ENCODE results near the gene LRFN2. TPM values are rescaled to one million over a fixed set of nuclear protein-coding genes. Genes with fewer than 3 reads are reported as not detected.

LRFN2 gene
- total RNA-seq, 1 donor: not detected

DNA sequence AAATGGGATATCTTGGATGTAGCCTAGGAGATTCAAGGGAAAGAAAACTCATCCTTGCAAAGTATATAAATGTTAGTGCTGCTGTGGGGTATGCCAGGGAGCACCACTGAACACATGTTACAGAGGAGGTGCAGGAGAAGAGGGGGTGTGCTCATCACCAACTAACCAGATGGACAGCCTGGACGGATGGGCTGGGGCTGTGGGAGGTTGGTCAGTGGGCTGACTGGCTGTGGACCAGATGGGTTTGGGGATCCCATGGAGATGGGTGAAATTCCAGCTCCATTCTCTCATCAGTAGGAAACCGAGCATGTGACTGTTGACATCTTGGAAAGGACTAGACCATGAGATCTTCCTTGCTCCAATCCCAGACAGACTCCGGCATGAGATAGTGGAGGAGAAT, 201.0 kb downstream of the LRFN2 start:
- Histone ChIP-seq H3K4me3 (ENCODE audit: insufficient read depth, low read length) (no peak overlapping the region), H3K4me1 (ENCODE audit: insufficient read depth, low read length) (no peaks in the 10 kb centered on the region), H3K27me3 (ENCODE audit: insufficient read depth, low read length) (no peaks in the 10 kb centered on the region), H3K4me2 (ENCODE audit: insufficient read depth, low read length) (no peak overlapping the region), H3K36me3 (ENCODE audit: insufficient read depth, low read length) (no peaks in the 10 kb centered on the region), H4K20me1 (ENCODE audit: insufficient read depth, low read length) (no peaks in the 10 kb centered on the region), H2AFZ (ENCODE audit: low read length) (no peak overlapping the region), H3K9me3 (ENCODE audit: low read depth, low read length) (no peaks in the 10 kb centered on the region), H3K79me2 (ENCODE audit: insufficient read depth, low read length) (no peaks in the 10 kb centered on the region), H3K27ac (ENCODE audit: low read depth, low read length) (no peak overlapping the region)
- TF ChIP-seq, protein P1, sequence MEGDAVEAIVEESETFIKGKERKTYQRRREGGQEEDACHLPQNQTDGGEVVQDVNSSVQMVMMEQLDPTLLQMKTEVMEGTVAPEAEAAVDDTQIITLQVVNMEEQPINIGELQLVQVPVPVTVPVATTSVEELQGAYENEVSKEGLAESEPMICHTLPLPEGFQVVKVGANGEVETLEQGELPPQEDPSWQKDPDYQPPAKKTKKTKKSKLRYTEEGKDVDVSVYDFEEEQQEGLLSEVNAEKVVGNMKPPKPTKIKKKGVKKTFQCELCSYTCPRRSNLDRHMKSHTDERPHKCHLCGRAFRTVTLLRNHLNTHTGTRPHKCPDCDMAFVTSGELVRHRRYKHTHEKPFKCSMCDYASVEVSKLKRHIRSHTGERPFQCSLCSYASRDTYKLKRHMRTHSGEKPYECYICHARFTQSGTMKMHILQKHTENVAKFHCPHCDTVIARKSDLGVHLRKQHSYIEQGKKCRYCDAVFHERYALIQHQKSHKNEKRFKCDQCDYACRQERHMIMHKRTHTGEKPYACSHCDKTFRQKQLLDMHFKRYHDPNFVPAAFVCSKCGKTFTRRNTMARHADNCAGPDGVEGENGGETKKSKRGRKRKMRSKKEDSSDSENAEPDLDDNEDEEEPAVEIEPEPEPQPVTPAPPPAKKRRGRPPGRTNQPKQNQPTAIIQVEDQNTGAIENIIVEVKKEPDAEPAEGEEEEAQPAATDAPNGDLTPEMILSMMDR (IDR thresholded peaks at IDR 0.05; ENCODE audit: extremely low read depth, low read depth, low read length): no peak
- no peak for DNase-seq (ENCODE audit: insufficient read length, low spot score, missing footprints)

DNA sequence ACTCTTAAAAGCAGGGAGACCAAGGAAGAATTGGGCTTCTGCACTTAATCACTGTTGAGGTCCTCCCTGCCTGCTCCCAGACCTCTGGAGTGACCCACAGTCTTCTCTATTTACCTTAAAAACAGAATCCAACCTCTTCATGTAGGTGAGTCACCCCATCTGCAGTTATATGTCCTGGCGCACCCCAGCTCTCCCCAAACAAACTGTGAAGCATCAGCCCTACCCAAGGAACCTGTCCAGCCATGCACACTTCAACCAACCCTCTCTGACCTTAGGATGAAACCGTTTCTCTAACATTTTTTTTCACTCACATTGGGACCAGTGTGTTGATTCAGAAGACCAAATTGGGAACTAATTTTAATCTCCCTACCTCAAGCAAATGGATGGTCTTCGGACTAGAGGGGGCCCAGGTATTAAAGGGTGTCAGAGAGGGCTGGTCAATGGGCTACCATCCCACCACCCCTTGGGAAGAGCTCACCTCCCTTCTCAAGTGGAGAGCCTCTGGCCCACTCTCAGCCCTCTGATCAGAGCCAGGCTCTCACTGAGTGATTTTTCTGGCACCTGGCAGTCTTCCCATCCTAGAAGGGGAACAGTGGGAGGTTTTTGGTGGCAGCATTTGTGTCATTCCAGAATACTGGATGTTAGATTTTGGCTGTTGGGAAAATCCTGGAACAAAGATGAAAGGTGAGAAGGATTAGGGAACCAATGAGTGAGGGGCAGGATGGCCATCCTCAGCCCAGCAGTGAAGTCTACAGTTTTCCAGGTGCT, 203.6 kb downstream of the LRFN2 start:
- DNase-seq (ENCODE audit: insufficient read length, low spot score, missing footprints): no peak
- no peak overlapping the region for H2AFZ ChIP-seq (ENCODE audit: low read length)
- H3K27me3 ChIP-seq (ENCODE audit: insufficient read depth, low read length): no peaks in the 10 kb centered on the region
- H4K20me1 ChIP-seq (ENCODE audit: insufficient read depth, low read length): no peaks in the 10 kb centered on the region
- no peaks in the 10 kb centered on the region for H3K79me2 ChIP-seq (ENCODE audit: insufficient read depth, low read length)
- TF ChIP-seq, protein P1 (IDR thresholded peaks at IDR 0.05; ENCODE audit: extremely low read depth, low read depth, low read length): no peak
- H3K4me1 ChIP-seq (ENCODE audit: insufficient read depth, low read length): no peaks in the 10 kb centered on the region
- no peak overlapping the region for H3K27ac ChIP-seq (ENCODE audit: low read depth, low read length)
- H3K4me3 ChIP-seq (ENCODE audit: insufficient read depth, low read length): no peak overlapping the region
- H3K36me3 ChIP-seq (ENCODE audit: insufficient read depth, low read length): no peaks in the 10 kb centered on the region
- no peak overlapping the region for H3K4me2 ChIP-seq (ENCODE audit: insufficient read depth, low read length)
- no peaks in the 10 kb centered on the region for H3K9me3 ChIP-seq (ENCODE audit: low read depth, low read length)

DNA sequence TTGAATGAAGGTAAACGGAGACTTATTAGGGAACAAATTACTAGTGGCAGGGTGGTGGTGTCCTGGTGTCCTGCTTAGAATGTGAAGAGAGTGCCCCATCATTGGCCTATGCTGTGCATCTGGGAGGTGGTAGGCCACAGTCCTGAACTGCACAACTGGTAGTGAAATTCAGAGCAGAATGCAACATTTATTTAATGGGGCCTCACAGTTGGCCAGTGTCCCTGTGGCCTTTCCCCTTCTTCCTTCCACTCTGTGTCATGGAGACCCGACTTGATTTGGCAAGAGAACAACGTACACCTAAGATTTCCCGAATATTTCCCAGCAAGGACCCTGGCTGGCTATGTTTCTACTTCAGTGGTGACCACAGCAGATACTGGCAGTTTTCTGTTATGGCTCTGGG, 206.9 kb downstream of the LRFN2 start:
- Histone ChIP-seq H3K36me3 (ENCODE audit: insufficient read depth, low read length) (no peaks in the 10 kb centered on the region), H3K4me2 (ENCODE audit: insufficient read depth, low read length) (no peak overlapping the region), H2AFZ (ENCODE audit: low read length) (no peak overlapping the region), H3K9me3 (ENCODE audit: low read depth, low read length) (no peaks in the 10 kb centered on the region), H3K27me3 (ENCODE audit: insufficient read depth, low read length) (no peaks in the 10 kb centered on the region), H3K4me3 (ENCODE audit: insufficient read depth, low read length) (no peak overlapping the region), H4K20me1 (ENCODE audit: insufficient read depth, low read length) (no peaks in the 10 kb centered on the region), H3K4me1 (ENCODE audit: insufficient read depth, low read length) (no peaks in the 10 kb centered on the region), H3K79me2 (ENCODE audit: insufficient read depth, low read length) (no peaks in the 10 kb centered on the region), H3K27ac (ENCODE audit: low read depth, low read length) (no peak overlapping the region)
- DNase-seq (ENCODE audit: insufficient read length, low spot score, missing footprints): no peak
- TF ChIP-seq, protein P1 (IDR thresholded peaks at IDR 0.05; ENCODE audit: extremely low read depth, low read depth, low read length): no peak

GRCh38 chr6:40379811-40380210, 207.4 kb downstream of the LRFN2 start:
- no peak overlapping the region for H3K4me2 ChIP-seq (ENCODE audit: insufficient read depth, low read length)
- no peak overlapping the region for H2AFZ ChIP-seq (ENCODE audit: low read length)
- H4K20me1 ChIP-seq (ENCODE audit: insufficient read depth, low read length): no peaks in the 10 kb centered on the region
- no peaks in the 10 kb centered on the region for H3K27me3 ChIP-seq (ENCODE audit: insufficient read depth, low read length)
- no peaks in the 10 kb centered on the region for H3K9me3 ChIP-seq (ENCODE audit: low read depth, low read length)
- no peak for DNase-seq (ENCODE audit: insufficient read length, low spot score, missing footprints)
- H3K4me1 ChIP-seq (ENCODE audit: insufficient read depth, low read length): no peaks in the 10 kb centered on the region
- H3K27ac ChIP-seq (ENCODE audit: low read depth, low read length): no peak overlapping the region
- TF ChIP-seq, protein P1 (IDR thresholded peaks at IDR 0.05; ENCODE audit: extremely low read depth, low read depth, low read length): no peak
- no peaks in the 10 kb centered on the region for H3K79me2 ChIP-seq (ENCODE audit: insufficient read depth, low read length)
- H3K4me3 ChIP-seq (ENCODE audit: insufficient read depth, low read length): no peak overlapping the region
- no peaks in the 10 kb centered on the region for H3K36me3 ChIP-seq (ENCODE audit: insufficient read depth, low read length)

Measured in osteoblast (primary cell).